Neural crest cell (in vitro differentiated cells): ENCODE measurements around the gene FUT4. TPM values are rescaled to one million over a fixed set of nuclear protein-coding genes. Genes with fewer than 3 reads are reported as not detected.

Experiments
- DNase-seq: peaks from one replicate; pipeline ENCODE4 v3.0.0; 2021; ENCODE audit warnings: low read depth, mixed read lengths, low spot score
- H3K27ac Mint-ChIP-seq: one replicate; pipeline ENCODE4 v1.8.0; 2021; ENCODE audit warnings: mild to moderate bottlenecking, mixed read lengths; ENCODE audit not compliant: unreplicated experiment
- H3K27me3 Mint-ChIP-seq: 2 replicates; pipeline ENCODE4 v1.8.0; 2021; ENCODE audit warnings: low read depth, mild to moderate bottlenecking, mixed read lengths
- H3K36me3 Mint-ChIP-seq: 2 replicates; pipeline ENCODE4 v1.8.0; 2021; ENCODE audit warnings: low read depth, mild to moderate bottlenecking, mixed read lengths
- H3K4me1 Mint-ChIP-seq: 2 replicates; pipeline ENCODE4 v1.8.0; 2021; ENCODE audit warnings: mixed read lengths
- H3K4me3 Mint-ChIP-seq: one replicate; pipeline ENCODE4 v1.8.0; 2021; ENCODE audit warnings: mild to moderate bottlenecking, mixed read lengths
- H3K9me3 Mint-ChIP-seq: 2 replicates; pipeline ENCODE4 v1.8.0; 2021; ENCODE audit warnings: mixed read lengths
- CTCF ChIP-seq: fragments of 200-600 bp; sonication (generic); conservative IDR thresholded peaks from 2 replicates; pipeline ENCODE4 v1.5.0; 2021; ENCODE audit warnings: antibody characterized with exemption, mild to moderate bottlenecking
- total RNA-seq: library from RNA; stranded (reverse); gene quantifications from 2 replicates; pipeline ENCODE4 v1.2.1, GENCODE V29; 2021

FUT4 gene
- total RNA-seq, 1 donor from 2014 or later: 5.2 TPM

GRCh38 chr11:94557421-94557820 lies 13.7 kb downstream of the FUT4 start:
- Mint-ChIP-seq H3K4me1 (peaks cover 19% of the 10 kb centered on the region), H3K27me3 (no peaks in the 10 kb centered on the region), H3K4me3 (no peak overlapping the region), H3K36me3 (no peaks in the 10 kb centered on the region), H3K9me3 (no peaks in the 10 kb centered on the region), H3K27ac (no peak overlapping the region)
- no peak for TF ChIP-seq CTCF
- no peak for DNase-seq

- peaks cover 23% of the 10 kb centered on the region for H3K4me1 Mint-ChIP-seq
- H3K4me3 Mint-ChIP-seq: no peak overlapping the region
- H3K36me3 Mint-ChIP-seq: no peaks in the 10 kb centered on the region
- no peaks in the 10 kb centered on the region for H3K27me3 Mint-ChIP-seq
- no peak for DNase-seq
- no peak overlapping the region for H3K27ac Mint-ChIP-seq
- TF ChIP-seq CTCF: no peak
- H3K9me3 Mint-ChIP-seq: no peaks in the 10 kb centered on the region
These were observed 14.3 kb downstream of the FUT4 start for GRCh38 chr11:94557992-94558391.

- no peak overlapping the region for H3K27ac Mint-ChIP-seq
- no peak for DNase-seq
- H3K9me3 Mint-ChIP-seq: no peaks in the 10 kb centered on the region
- H3K27me3 Mint-ChIP-seq: no peaks in the 10 kb centered on the region
- no peak for TF ChIP-seq CTCF
- no peaks in the 10 kb centered on the region for H3K36me3 Mint-ChIP-seq
- H3K4me1 Mint-ChIP-seq: peaks cover 25% of the 10 kb centered on the region
- H3K4me3 Mint-ChIP-seq: no peak overlapping the region
These were observed 14.7 kb downstream of the FUT4 start for GRCh38 chr11:94558468-94558867.

GRCh38 chr11:94558932-94559331 lies 15.2 kb downstream of the FUT4 start:
- Mint-ChIP-seq H3K36me3 (no peaks in the 10 kb centered on the region), H3K4me1 (peaks cover 25% of the 10 kb centered on the region), H3K4me3 (no peak overlapping the region), H3K27ac (no peak overlapping the region), H3K27me3 (no peaks in the 10 kb centered on the region), H3K9me3 (no peaks in the 10 kb centered on the region)
- TF ChIP-seq CTCF: no peak
- no peak for DNase-seq

- Mint-ChIP-seq H3K4me3 (no peak overlapping the region), H3K27ac (peak overlapping the region; percentile 76), H3K4me1 (peaks cover 25% of the 10 kb centered on the region), H3K36me3 (no peaks in the 10 kb centered on the region), H3K9me3 (no peaks in the 10 kb centered on the region), H3K27me3 (no peaks in the 10 kb centered on the region)
- DNase-seq: no peak
- no peak for TF ChIP-seq CTCF
These were observed 15.6 kb downstream of the FUT4 start for GRCh38 chr11:94559361-94559760.

- peaks cover 25% of the 10 kb centered on the region for H3K4me1 Mint-ChIP-seq
- H3K27ac Mint-ChIP-seq: peak overlapping the region; percentile 43
- no peak overlapping the region for H3K4me3 Mint-ChIP-seq
- no peaks in the 10 kb centered on the region for H3K36me3 Mint-ChIP-seq
- H3K9me3 Mint-ChIP-seq: no peaks in the 10 kb centered on the region
- no peak for TF ChIP-seq CTCF
- no peak for DNase-seq
- H3K27me3 Mint-ChIP-seq: no peaks in the 10 kb centered on the region
These were observed 17.1 kb downstream of the FUT4 start for GRCh38 chr11:94560834-94561233.
